GM19035 (cell line): ENCODE data around the gene LHX2.

Experiments used
- ATAC-seq: cut with Tn5 transposase; IDR thresholded peaks from one replicate; pipeline ENCODE4 v1.9.1; 2021; ENCODE audit not compliant: unreplicated experiment

LHX2 gene

GRCh38 chr9:124012368-124013301 lies 1.1 kb downstream of the LHX2 start:
- no peak for ATAC-seq

GRCh38 chr9:124013309-124014210 lies 2.0 kb downstream of the LHX2 start:
- ATAC-seq = no peak

DNA sequence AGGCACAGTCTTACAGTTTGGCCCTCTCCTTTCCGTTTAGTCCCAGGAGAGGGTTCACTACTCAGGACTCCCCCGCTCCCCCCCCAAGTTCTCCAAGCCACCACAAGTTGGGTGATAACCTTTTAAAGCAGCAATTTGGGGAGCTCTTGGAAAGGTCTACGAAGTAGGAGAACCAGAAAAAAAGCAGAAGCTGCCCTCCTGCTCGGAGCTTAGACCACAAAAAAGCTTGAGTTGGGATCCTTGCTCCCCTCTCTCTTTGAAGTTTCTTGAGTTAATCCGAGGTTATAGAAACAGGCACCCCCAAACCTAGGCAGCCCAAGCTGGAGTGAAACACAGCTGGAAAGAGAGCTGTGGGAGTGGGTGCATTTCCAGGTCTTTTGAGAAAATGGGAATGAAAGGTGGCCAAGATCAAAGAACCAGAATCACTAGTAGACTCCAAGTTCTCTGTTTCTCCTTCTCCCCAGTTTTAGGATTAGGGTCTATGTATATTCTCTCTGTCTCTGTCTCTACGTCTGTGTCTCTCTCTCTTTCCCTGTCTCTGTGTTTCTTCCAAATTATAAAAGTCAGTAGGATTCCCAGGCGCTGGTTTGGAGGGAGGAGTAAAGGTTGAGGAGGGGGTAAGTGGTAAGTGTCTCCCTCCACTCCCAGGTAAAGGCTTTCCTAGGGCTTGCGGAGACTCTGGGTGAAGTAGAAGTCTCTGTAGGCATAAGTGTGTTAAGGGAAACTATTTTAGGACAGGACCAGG lies 2.8 kb downstream of the LHX2 start:
- ATAC-seq = no peak

- no peak for ATAC-seq
These were observed 3.5 kb downstream of the LHX2 start for GRCh38 chr9:124014956-124015660.

DNA sequence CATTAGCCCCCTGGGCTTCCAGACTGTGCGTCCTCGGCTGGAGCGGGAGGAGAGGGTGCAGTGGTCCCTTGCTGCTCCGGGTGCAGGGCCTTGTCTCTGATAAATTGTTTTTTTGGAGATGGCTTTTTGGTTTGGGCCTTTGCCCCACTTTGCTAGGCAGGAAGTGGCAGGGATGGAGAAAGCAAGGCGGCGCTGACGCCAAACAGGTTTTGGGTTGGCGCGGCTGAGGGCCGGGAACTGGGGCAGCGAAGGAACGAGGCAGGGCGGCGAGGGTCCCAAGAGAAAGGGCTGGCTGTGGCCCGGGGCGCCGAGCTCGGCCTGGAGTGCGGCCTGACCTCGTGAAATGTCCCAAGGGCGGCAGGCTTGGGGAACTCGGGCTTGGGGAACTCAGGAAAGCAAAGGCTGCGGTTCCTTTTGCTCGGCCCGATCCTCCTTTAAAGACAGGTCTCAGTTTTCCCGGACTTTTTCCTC lies 4.1 kb downstream of the LHX2 start:
- no peak for ATAC-seq

- no peak for ATAC-seq
These were observed 4.8 kb downstream of the LHX2 start for GRCh38 chr9:124016175-124017050.

DNA sequence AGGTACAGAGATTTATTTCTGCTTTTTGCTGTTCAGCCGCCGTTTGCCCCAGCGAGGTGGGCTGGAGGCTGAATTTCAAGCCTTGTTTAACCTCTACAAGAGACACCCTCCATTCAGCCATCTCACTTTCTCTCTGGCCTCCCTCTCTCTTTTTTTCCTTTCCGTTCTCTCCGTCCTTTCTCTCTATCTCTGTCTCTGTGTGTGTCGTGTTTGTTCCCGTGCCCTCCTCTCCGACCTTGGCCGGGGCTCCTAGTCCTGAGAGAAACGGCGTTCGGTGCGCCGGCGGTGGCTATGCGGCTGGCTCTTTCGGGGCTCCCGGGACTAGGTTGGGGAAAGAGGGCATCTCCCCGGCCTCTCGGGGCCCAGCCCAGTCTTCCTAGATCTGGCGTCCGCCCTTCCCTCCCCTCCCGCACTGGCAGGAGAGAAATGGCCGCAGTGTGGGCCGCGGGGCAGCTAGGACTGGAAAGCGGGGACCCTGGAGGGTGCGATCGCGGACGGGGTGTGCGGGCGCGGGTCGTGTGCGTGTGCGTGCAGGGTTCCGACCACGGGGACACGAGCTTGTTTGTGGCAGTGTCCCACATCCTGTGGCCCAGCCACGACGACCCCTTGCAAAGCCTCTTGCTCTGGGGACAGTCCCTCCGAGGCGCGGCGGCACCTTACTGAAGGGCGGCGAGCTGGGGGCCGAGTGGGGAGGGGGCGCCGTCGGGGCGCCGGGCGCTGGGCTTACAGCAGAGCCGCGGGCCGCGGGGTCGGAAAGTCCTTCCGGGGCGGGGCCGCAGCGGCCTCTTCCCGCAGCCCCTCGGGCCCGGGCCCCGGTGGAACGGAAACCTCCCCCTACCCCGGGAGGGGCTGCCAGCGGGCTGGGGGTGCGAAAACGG lies 5.7 kb downstream of the LHX2 start:
- ATAC-seq = no peak

DNA sequence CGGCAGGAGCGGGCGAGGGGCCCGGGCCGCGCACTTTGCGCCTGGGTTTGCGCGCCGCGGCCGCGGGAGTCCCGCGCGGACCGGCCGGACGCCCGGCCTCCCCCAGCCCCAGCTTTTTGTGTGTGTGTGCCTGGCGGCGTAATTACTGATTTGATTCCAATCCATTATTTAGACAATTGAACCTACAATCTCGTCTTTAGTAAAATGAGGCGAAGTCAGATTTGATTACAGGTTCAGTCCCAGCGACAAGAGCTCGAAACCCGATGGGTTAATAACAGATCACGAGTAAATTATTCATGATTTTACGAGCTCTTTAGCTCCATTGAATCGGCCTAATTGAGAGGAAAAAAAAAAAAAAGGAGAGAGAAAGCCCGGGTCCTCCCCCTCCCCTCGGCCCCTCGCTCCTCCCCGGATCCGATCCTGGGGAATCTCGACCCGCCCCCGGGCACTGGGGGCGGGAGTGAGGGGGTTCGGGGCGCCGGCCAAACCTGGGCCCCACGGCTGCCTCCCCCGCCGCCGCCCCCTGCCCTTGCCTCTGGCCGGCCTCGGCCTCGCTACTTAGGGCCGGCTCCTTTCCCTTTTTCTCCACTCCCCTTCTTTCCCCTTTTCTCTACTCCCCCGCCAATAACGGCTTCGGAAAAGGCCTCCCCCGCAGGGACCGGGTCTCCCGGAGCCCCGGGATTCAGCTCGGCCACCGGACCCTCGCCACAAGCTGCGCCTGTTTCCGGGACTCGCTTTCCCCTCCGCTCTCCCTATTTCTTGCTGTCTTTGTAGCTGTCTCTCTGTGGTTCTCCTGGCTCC lies 6.6 kb downstream of the LHX2 start:
- no peak for ATAC-seq

DNA sequence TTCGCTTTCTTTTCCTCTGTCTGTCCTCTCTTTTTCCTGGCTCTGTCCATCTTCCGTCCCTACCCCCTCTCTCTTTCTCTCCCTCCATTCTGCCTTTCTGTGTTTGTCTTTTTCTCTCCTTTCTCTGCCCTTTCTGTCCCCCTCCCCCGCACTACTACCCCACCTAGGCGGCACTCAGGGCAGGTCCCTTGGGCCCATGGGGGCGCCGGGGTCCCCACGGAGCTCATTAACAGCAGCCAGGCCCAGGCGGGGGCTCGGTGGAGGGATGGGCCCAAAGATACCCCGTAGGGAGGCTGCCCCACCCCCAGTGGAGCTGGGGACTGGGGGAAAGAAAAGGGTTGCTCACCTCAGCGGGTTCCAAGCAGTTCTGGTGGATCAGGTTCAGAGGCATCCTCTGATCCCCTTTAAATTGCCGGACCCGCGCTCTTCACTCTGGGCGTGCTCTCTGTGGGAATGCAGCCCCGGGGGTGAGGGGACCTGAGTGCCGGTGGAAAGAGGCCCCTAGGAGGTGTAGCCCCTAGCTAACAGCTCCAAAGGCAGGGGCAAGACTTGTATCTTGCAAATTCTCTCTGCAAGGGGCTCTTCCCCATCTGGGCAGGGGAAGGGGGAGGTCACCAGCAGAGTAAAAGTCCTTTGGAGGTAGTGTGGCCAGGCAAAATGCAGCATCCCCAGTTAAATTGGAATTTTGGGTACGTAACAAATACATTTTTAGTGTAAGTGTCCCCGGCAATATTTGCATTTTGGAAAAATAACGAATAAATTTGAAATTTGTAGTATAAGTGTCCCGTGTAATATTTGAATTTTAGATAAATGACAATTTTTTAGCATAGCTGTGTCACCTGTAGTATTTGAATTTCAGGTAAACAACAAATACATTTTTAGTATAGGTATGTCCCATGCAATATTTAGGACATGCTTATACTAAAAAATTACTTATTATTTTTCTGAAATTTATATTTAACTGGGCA lies 7.4 kb downstream of the LHX2 start:
- ATAC-seq = no peak

- ATAC-seq = no peak
These were observed 8.4 kb downstream of the LHX2 start for GRCh38 chr9:124019771-124020519.

GRCh38 chr9:124020520-124021384 lies 9.2 kb downstream of the LHX2 start:
- no peak for ATAC-seq

DNA sequence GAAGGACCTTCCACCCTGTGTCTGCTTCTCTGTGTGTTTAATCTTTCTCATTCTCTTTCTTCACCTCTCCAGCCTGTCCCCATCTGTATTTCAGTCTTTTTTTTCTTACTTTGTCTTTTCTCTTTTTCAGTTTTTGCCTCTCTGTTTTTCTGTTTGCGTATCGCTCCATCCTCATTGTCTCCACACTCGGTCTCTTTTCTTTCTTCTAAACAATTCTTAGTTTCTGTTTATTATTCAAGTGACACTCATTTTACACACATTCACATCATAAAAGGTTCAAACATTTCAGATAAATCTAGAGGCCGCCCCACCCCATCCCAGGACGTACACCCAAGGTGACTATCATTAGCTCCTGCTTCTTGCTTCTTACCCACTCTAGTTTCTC lies 9.8 kb downstream of the LHX2 start:
- ATAC-seq = no peak

GRCh38 chr9:124022201-124023121 lies 10.9 kb downstream of the LHX2 start:
- no peak for ATAC-seq

DNA sequence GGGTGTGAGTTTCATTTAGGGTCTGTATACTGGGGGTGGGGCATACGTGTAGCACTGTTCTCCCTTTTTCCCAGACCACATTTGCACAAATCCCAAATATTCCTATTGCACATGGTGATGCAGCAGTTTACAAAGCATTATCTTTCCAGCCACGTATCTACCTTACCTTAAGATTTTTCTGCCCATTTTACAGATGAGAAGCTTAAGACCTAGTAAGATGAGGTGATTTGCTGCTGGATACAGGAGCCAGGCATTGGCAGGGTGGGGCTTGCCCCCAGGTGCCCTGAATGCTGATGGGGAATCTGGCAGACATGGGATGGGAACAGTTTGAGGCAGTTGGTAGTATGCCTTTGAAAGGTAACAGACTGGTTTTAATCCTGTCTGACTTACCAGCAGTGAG lies 12.5 kb downstream of the LHX2 start:
- no peak for ATAC-seq
